GM18861 (cell line): ENCODE data around the gene PIGQ.

ENCODE experiments used
- ATAC-seq: cut with Tn5 transposase; IDR thresholded peaks from one replicate; pipeline ENCODE4 v1.9.1; 2021; ENCODE audit not compliant: unreplicated experiment

PIGQ gene

GRCh38 chr16:598823-599739, 29.3 kb downstream of the PIGQ start:
- no peak for ATAC-seq

- no peak for ATAC-seq
Measured at GRCh38 chr16:600781-601180, 31.0 kb downstream of the PIGQ start.

- no peak for ATAC-seq
Measured at GRCh38 chr16:603933-604332, 34.2 kb downstream of the PIGQ start.

GRCh38 chr16:606656-607307, 37.0 kb downstream of the PIGQ start:
- no peak for ATAC-seq

- ATAC-seq = no peak
Measured at GRCh38 chr16:608019-608418, 38.3 kb downstream of the PIGQ start.

GRCh38 chr16:609316-609715, 39.5 kb downstream of the PIGQ start:
- no peak for ATAC-seq

DNA sequence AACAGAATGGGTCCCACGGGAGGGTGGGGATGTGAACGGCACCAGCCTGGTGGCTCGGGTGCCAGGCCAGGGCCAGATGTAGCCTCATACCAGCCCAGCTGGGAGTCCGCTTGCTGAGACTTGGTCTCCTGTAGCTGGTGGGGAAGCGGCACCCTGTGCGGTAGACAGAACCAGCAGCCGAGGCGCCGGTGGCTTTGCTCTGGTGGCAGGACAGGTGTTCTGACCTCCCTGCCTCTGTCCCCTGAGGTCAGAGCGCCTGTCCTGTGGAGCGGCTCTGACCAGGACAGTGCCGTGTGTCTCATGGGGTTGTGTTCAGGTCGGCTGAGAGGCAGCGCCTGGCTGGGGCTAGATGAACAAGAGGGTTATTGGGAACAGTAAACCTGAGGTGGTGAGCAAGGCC, 40.2 kb downstream of the PIGQ start:
- no peak for ATAC-seq

- no peak for ATAC-seq
Measured at GRCh38 chr16:610513-611381, 41.0 kb downstream of the PIGQ start.

GRCh38 chr16:615122-615521, 45.4 kb downstream of the PIGQ start:
- no peak for ATAC-seq

- no peak for ATAC-seq
Measured at GRCh38 chr16:616733-617586, 47.2 kb downstream of the PIGQ start.

DNA sequence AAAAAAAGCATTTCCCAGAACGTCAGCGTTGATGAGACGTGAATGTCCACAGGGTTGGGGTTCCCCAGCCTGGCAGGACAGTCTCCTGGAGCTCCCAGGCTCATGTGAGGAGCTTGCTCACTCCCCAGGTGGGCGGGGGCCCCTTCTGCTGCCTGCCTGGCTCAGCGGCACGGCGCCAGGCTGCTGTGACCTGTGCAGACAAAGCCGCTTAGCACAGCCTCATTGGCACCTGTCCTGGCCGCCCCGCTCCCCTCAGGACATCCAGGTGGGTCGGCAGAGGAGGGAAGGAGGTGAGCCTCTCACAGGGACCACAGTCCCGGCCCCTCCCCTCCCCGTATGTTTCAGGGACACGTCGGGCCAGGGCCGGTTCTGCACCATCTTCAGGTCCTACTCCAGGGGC, 48.1 kb downstream of the PIGQ start:
- ATAC-seq = no peak

DNA sequence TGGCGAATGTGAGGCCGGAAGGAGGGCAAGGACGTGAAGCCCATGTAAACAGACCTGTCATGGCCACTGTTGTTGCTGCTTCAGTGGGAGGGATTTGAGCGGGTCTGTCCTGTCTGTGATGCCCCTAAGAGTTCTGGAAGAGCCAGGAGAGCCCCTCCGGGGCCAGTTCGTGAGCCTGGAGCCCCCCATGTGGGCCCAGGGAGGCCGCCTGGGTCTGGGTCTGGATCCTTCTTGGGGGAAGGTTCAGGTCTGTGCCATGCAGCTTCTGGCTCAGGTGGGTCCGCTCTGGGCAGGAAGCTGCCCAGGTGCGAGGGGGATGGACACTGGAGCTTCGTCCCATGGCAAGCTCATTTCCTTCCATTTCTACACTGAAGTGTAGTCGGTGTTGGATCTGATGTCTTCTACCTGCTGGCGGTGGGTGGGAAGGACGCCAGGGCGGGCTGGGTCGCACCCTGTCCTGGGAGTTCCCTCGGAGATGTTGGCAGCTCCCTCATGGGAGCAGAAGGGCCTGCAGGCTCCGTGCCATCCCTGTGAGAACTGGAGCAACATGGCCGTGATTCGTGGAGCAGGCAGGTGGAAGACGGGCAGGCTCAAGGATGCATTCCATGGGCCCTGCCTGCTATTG, 49.8 kb downstream of the PIGQ start:
- no peak for ATAC-seq

DNA sequence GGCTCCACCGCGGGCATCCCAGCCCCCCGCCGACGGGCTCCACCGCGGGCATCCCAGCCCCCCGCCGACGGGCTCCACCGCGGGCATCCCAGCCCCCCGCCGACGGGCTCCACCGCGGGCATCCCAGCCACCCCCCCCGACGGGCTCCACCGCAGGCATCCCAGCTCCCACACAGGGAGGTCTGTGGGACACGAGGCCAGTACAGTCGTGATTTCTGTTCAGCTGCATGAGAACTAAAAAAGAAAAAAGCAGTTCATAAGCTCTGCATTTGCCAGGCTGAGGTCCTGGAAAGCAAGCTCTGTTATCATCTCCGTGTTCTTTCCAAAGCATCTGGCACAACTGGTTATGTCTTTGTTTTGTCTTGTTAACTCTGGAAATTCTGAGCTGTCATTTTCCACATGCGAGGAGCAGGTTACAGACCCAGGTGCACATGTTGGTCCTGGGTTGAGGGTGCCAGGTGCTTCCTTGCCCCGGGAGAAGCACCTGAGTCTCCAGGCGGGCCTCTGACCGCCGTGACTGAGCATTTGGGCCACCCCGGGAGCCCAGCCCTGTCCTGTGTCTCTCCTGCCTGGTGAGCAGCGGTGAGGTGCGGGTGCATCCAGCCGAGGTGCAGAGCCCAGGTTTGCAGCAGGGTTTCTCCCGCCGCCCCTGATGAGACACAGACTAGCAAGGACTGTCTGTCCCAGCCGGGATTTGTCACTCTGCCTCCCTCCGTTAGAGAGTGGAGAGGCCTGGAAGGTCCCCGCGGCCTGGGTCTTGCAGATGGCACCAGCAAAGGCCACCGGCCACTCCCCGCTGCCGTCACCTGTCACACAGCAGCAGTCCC, 51.1 kb downstream of the PIGQ start:
- no peak for ATAC-seq

- no peak for ATAC-seq
Measured at GRCh38 chr16:621526-622105, 51.8 kb downstream of the PIGQ start.

- ATAC-seq = no peak
Measured at GRCh38 chr16:622920-623280, 53.1 kb downstream of the PIGQ start.

DNA sequence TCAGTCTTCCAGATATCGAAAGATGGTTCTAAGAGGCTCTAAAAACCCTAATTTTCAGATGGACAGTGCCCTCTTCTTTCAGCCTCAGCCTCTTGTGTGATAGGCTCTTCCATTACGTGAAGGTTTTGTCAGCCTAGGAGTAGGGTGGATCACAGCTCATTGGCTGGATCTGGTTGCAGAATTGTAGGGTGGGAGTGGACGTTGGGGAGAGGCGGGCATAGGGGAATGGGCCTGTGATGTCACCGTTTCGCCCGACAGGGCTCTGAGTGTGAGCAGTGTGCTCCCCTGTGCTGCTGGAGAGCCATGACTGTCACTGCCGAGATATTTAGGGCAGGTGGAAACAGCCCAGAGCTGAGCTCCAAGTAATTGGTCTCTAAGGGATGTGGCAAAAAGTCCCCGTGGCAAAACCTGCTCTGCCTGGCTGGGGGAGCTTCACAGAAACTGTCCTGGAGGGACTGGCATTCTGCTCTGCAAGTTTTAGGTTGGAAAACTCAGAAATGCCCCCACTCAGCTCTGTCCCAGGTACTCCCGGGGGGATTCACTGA, 54.8 kb downstream of the PIGQ start:
- no peak for ATAC-seq

DNA sequence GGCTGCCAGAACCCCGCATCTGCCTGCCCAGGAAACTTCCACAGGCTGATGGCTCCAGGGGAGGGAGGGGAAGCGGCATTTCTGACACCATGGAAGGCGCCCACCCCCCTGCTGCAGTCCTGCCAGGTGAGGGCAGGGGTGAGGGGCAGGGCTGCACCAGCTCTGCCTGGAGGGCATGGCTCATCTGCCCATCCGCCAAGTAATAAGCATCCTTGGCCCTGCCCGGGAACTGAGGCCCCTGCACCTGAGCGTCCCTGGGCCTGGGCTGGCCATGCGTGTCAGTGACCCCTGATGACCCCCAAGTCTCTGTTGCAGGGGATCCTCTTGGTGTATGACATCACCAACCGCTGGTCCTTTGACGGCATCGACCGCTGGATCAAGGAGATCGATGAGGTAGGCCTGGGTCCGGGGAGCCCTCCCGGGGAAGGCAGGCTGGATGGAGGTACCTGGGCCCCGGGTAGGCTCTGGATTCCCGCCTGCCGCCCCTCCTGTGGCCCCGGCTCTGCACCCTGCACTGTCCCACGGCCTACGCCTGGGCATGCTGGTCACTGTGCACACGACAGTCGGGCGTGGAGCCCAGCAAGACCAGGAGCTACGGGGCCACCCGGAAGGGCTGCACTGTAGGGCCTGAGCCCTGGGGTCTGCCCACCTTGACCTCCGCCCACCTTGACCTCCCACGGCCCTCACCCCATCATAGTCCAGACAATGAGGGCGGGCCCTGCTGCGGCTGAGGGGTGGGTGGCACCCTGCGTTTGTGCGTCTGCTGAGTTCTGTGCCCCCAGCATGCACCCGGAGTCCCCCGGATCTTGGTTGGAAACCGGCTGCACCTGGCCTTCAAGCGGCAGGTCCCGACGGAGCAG, 55.6 kb downstream of the PIGQ start:
- ATAC-seq = no peak
